Glutamatergic neuron (in vitro differentiated cells): ENCODE results near the gene IPO9. TPM values are rescaled to one million over a fixed set of nuclear protein-coding genes. Genes with fewer than 3 reads are reported as not detected.
"Not testable (repeated sequence)": the region's sequence is repeated elsewhere in the genome, so short reads cannot be mapped to it uniquely, and the experiment has no call there.

ENCODE experiments used
- DNase-seq: peaks from one replicate; pipeline ENCODE4 v3.0.0; 2022
- H3K27ac Mint-ChIP-seq: one replicate; pipeline ENCODE4 v1.8.0; 2020; ENCODE audit warnings: mild to moderate bottlenecking, mixed read lengths, inconsistent platforms; ENCODE audit not compliant: unreplicated experiment
- H3K27me3 Mint-ChIP-seq: one replicate; pipeline ENCODE4 v1.8.0; 2020; ENCODE audit warnings: mild to moderate bottlenecking, moderate library complexity, mixed read lengths, inconsistent platforms; ENCODE audit not compliant: unreplicated experiment
- H3K36me3 Mint-ChIP-seq: one replicate; pipeline ENCODE4 v1.8.0; 2020; ENCODE audit warnings: mild to moderate bottlenecking, mixed read lengths, inconsistent platforms; ENCODE audit not compliant: unreplicated experiment
- H3K4me1 Mint-ChIP-seq: one replicate; pipeline ENCODE4 v1.8.0; 2020; ENCODE audit warnings: mild to moderate bottlenecking, low read depth, mixed read lengths, inconsistent platforms; ENCODE audit not compliant: unreplicated experiment
- H3K4me3 Mint-ChIP-seq: one replicate; pipeline ENCODE4 v1.8.0; 2020; ENCODE audit warnings: mild to moderate bottlenecking, mixed read lengths, inconsistent platforms; ENCODE audit not compliant: unreplicated experiment
- H3K9me3 Mint-ChIP-seq: one replicate; pipeline ENCODE4 v1.8.0; 2020; ENCODE audit warnings: mild to moderate bottlenecking, moderate library complexity, mixed read lengths, inconsistent platforms; ENCODE audit not compliant: unreplicated experiment
- total RNA-seq: library from RNA; stranded (reverse); fragmentation: NEBNext Ultra II Directional; extraction: Animal tissue kit (Norgen Biotek cat#: 25700); gene quantifications from one replicate; pipeline ENCODE4 v1.2.1, GENCODE V29; 2021; ENCODE audit not compliant: unreplicated experiment
- TF ChIP-seq, protein P1 (sequence below): fragments of 200-600 bp; sonication (generic); IDR thresholded peaks from one replicate; pipeline ENCODE4 v1.5.0; 2021; ENCODE audit not compliant: partially characterized antibody, unreplicated experiment

IPO9 gene
- total RNA-seq, 1 donor from 2014 or later, result 97.8 TPM

- no peak for DNase-seq
- H3K4me3 Mint-ChIP-seq, result no peak overlapping the region
- no peaks in the 10 kb centered on the region for H3K27me3 Mint-ChIP-seq
- H3K9me3 Mint-ChIP-seq, result no peaks in the 10 kb centered on the region
- TF ChIP-seq, protein P1, sequence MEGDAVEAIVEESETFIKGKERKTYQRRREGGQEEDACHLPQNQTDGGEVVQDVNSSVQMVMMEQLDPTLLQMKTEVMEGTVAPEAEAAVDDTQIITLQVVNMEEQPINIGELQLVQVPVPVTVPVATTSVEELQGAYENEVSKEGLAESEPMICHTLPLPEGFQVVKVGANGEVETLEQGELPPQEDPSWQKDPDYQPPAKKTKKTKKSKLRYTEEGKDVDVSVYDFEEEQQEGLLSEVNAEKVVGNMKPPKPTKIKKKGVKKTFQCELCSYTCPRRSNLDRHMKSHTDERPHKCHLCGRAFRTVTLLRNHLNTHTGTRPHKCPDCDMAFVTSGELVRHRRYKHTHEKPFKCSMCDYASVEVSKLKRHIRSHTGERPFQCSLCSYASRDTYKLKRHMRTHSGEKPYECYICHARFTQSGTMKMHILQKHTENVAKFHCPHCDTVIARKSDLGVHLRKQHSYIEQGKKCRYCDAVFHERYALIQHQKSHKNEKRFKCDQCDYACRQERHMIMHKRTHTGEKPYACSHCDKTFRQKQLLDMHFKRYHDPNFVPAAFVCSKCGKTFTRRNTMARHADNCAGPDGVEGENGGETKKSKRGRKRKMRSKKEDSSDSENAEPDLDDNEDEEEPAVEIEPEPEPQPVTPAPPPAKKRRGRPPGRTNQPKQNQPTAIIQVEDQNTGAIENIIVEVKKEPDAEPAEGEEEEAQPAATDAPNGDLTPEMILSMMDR, result no peak
- no peaks in the 10 kb centered on the region for H3K36me3 Mint-ChIP-seq
- no peak overlapping the region for H3K27ac Mint-ChIP-seq
- no peaks in the 10 kb centered on the region for H3K4me1 Mint-ChIP-seq
Observed at GRCh38 chr1:201847150-201847549, 18.2 kb downstream of the IPO9 start.

GRCh38 chr1:201848230-201848629 is 19.3 kb downstream of the IPO9 start:
- Mint-ChIP-seq H3K27me3 (no peaks in the 10 kb centered on the region), H3K9me3 (no peaks in the 10 kb centered on the region), H3K27ac (no peak overlapping the region), H3K36me3 (no peaks in the 10 kb centered on the region), H3K4me3 (no peak overlapping the region), H3K4me1 (no peaks in the 10 kb centered on the region)
- DNase-seq, result no peak
- TF ChIP-seq, protein P1, result no peak

GRCh38 chr1:201849372-201850052 is 20.6 kb downstream of the IPO9 start:
- Mint-ChIP-seq H3K27me3 (no peaks in the 10 kb centered on the region), H3K36me3 (no peaks in the 10 kb centered on the region), H3K27ac (no peak overlapping the region), H3K4me1 (no peaks in the 10 kb centered on the region), H3K4me3 (no peak overlapping the region), H3K9me3 (no peaks in the 10 kb centered on the region)
- no peak for DNase-seq
- TF ChIP-seq, protein P1, result no peak

DNA sequence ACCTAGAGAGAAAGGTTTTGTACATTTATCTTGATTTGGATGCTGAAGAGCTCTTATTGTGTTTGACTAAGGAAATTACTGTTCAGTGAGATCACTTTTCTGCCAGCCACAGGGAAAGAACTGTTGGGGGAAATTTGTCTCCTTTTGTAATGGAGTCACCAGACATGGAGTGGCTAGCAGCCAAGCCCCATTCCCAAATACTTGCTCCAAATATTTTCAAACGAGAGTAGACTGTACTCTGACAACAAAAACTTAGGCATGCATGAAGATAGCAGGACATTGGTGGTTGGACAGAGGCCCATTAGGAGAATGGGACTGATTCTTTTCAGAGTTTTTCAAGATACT is 21.1 kb downstream of the IPO9 start:
- no peak for DNase-seq
- H3K27ac Mint-ChIP-seq, result no peak overlapping the region
- TF ChIP-seq, protein P1, result no peak
- H3K27me3 Mint-ChIP-seq, result no peaks in the 10 kb centered on the region
- H3K4me3 Mint-ChIP-seq, result no peak overlapping the region
- no peaks in the 10 kb centered on the region for H3K36me3 Mint-ChIP-seq
- no peaks in the 10 kb centered on the region for H3K4me1 Mint-ChIP-seq
- no peaks in the 10 kb centered on the region for H3K9me3 Mint-ChIP-seq

DNA sequence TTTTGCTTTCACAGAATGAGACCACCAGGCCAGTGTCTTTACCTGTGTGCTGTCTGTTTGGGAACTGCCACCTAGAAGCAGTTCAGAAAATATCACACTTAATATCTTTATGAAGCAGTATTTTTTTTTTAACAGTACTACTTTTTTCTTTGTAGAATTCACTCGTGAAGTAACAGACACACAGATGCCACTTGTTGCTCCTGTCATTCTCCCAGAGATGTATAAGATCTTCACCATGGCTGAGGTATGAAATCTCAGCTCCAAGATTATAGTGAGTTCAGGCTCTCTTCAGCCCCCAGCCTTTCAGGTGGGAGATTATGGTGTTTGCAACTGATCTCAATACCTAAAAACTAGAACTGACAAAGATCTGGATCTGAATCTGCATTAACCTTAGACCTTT is 23.0 kb downstream of the IPO9 start:
- H3K36me3 Mint-ChIP-seq, result no peaks in the 10 kb centered on the region
- H3K27ac Mint-ChIP-seq, result no peak overlapping the region
- no peaks in the 10 kb centered on the region for H3K9me3 Mint-ChIP-seq
- no peaks in the 10 kb centered on the region for H3K27me3 Mint-ChIP-seq
- H3K4me3 Mint-ChIP-seq, result no peak overlapping the region
- TF ChIP-seq, protein P1, result no peak
- DNase-seq, result no peak
- no peaks in the 10 kb centered on the region for H3K4me1 Mint-ChIP-seq

GRCh38 chr1:201856722-201857121 is 27.8 kb downstream of the IPO9 start:
- H3K36me3 Mint-ChIP-seq, H3K9me3 Mint-ChIP-seq, H3K4me3 Mint-ChIP-seq, DNase-seq, H3K27me3 Mint-ChIP-seq, H3K27ac Mint-ChIP-seq, H3K4me1 Mint-ChIP-seq: not testable (repeated sequence)
